Upper lobe of right lung (tissue), 1 donor: Measurements from ENCODE around the gene SPACA7. TPM values are rescaled to one million over a fixed set of nuclear protein-coding genes. Genes with fewer than 3 reads are reported as not detected.

ENCODE experiments used
- ATAC-seq: fragments of 200-7000 bp; cut with Tn5 transposase; one replicate; pipeline ENCODE4 v1.9.1; 2020; ENCODE audit warnings: mild to moderate bottlenecking, moderate library complexity
- DNase-seq: peaks from one replicate; pipeline ENCODE4 v3.0.0-alpha.2; 2020
- H3K27ac ChIP-seq: fragments of 200-600 bp; one replicate; pipeline ENCODE4 v1.8.0; 2022
- H3K27me3 ChIP-seq: fragments of 200-600 bp; one replicate; pipeline ENCODE4 v1.8.0; 2022; ENCODE audit warnings: mild to moderate bottlenecking
- H3K36me3 ChIP-seq: fragments of 200-600 bp; one replicate; pipeline ENCODE4 v1.8.0; 2022
- H3K4me1 ChIP-seq: fragments of 200-600 bp; one replicate; pipeline ENCODE4 v1.8.0; 2022
- H3K4me3 ChIP-seq: fragments of 200-600 bp; one replicate; pipeline ENCODE4 v1.8.0; 2022; ENCODE audit warnings: mild to moderate bottlenecking
- H3K9me3 ChIP-seq: fragments of 200-600 bp; one replicate; pipeline ENCODE4 v1.8.0; 2022
- CTCF ChIP-seq: fragments of 200-600 bp; IDR thresholded peaks from one replicate; pipeline ENCODE4 v1.8.0; 2022; ENCODE audit warnings: antibody characterized with exemption
- intact Hi-C: fragments of 100-400 bp; cut with DNase I; formaldehyde crosslinking; loops from one replicate; pipeline ENCODE4 v1.11.0; 2022
- total RNA-seq: library from RNA; stranded (reverse); fragmentation: NEBNext Ultra II Directional; extraction: Animal tissue kit (Norgen Biotek cat#: 25700); gene quantifications from one replicate; pipeline ENCODE4 v1.2.1, GENCODE V29; 2021
- donor health status: DM: no; HTN: yes; CAD: no; lungs with severe emphysema.

The SPACA7 gene
- total RNA-seq, 1 donor from 2014 or later: not detected

- TF ChIP-seq CTCF: no peak
- Histone ChIP-seq H3K9me3 (no peaks in the 10 kb centered on the region), H3K4me1 (peaks cover 3% of the 10 kb centered on the region), H3K27me3 (peaks cover 29% of the 10 kb centered on the region), H3K36me3 (no peaks in the 10 kb centered on the region), H3K4me3 (no peak overlapping the region), H3K27ac (no peak overlapping the region)
- DNase-seq (no peak), ATAC-seq (no peak)
- intact Hi-C loops: no loop called here
Observed at GRCh38 chr13:112447306-112447705, 71.2 kb downstream of the SPACA7 start.

GRCh38 chr13:112447761-112448603 lies 71.8 kb downstream of the SPACA7 start:
- no peaks in the 10 kb centered on the region for H3K9me3 ChIP-seq
- no peaks in the 10 kb centered on the region for H3K36me3 ChIP-seq
- intact Hi-C loops: no loop called here
- peaks cover 22% of the 10 kb centered on the region for H3K27me3 ChIP-seq
- no peak overlapping the region for H3K27ac ChIP-seq
- DNase-seq (no peak), ATAC-seq (peak; percentile 5)
- no peak for TF ChIP-seq CTCF
- no peak overlapping the region for H3K4me3 ChIP-seq
- H3K4me1 ChIP-seq: peaks cover 3% of the 10 kb centered on the region

- TF ChIP-seq CTCF: no peak
- Histone ChIP-seq H3K27me3 (peaks cover 14% of the 10 kb centered on the region), H3K9me3 (no peaks in the 10 kb centered on the region), H3K4me3 (no peak overlapping the region), H3K27ac (no peak overlapping the region), H3K4me1 (no peaks in the 10 kb centered on the region), H3K36me3 (no peaks in the 10 kb centered on the region)
- DNase-seq (no peak), ATAC-seq (no peak)
- intact Hi-C loops: no loop called here
Observed at GRCh38 chr13:112448621-112449544, 72.7 kb downstream of the SPACA7 start.

GRCh38 chr13:112449545-112449930 lies 73.4 kb downstream of the SPACA7 start:
- peaks cover 15% of the 10 kb centered on the region for H3K27me3 ChIP-seq
- no peak for DNase-seq
- ATAC-seq: no peak
- H3K4me1 ChIP-seq: no peaks in the 10 kb centered on the region
- H3K27ac ChIP-seq: no peak overlapping the region
- no peaks in the 10 kb centered on the region for H3K9me3 ChIP-seq
- intact Hi-C loops: no loop called here
- H3K4me3 ChIP-seq: no peak overlapping the region
- no peak for TF ChIP-seq CTCF
- H3K36me3 ChIP-seq: no peaks in the 10 kb centered on the region

GRCh38 chr13:112450118-112450903 lies 74.2 kb downstream of the SPACA7 start:
- Histone ChIP-seq H3K27me3 (peaks cover 8% of the 10 kb centered on the region), H3K4me3 (no peak overlapping the region), H3K36me3 (no peaks in the 10 kb centered on the region), H3K27ac (no peak overlapping the region), H3K4me1 (no peaks in the 10 kb centered on the region), H3K9me3 (no peaks in the 10 kb centered on the region)
- intact Hi-C loops: no loop called here
- TF ChIP-seq CTCF: no peak
- DNase-seq (no peak), ATAC-seq (no peak)
